Measurements from ENCODE around the gene VIT.

The VIT gene

GRCh38 chr2:36696533-36696932 is at the start of gene VIT:
VIT (plus strand) TSS chr2:36696707; CDS start chr2:36716371, 19,664 bp downstream.
- DNase-seq (ENCODE audit: insufficient read length, low spot score), result no peak
- FAIRE-seq, result no peak

- no peak for FAIRE-seq
- no peak for DNase-seq (ENCODE audit: insufficient read length, low spot score)
These were observed 46.3 kb upstream of the VIT start for GRCh38 chr2:36650031-36650829.

GRCh38 chr2:36653155-36653554 is 43.4 kb upstream of the VIT start:
- no peak for FAIRE-seq
- no peak for DNase-seq (ENCODE audit: insufficient read length, low spot score)

- FAIRE-seq, result no peak
- no peak for DNase-seq (ENCODE audit: insufficient read length, low spot score)
These were observed 42.4 kb upstream of the VIT start for GRCh38 chr2:36653967-36654694.

GRCh38 chr2:36655453-36655852 is 41.1 kb upstream of the VIT start:
- FAIRE-seq (no peak), DNase-seq (ENCODE audit: insufficient read length, low spot score) (no peak)

GRCh38 chr2:36657703-36658102 is 38.8 kb upstream of the VIT start:
- DNase-seq (ENCODE audit: insufficient read length, low spot score) (no peak), FAIRE-seq (no peak)

- no peak for DNase-seq (ENCODE audit: insufficient read length, low spot score)
- no peak for FAIRE-seq
These were observed 38.2 kb upstream of the VIT start for GRCh38 chr2:36658277-36658748.

GRCh38 chr2:36659218-36659617 is 37.3 kb upstream of the VIT start:
- FAIRE-seq (no peak), DNase-seq (ENCODE audit: insufficient read length, low spot score) (no peak)

GRCh38 chr2:36659872-36660312 is 36.6 kb upstream of the VIT start:
- no peak for FAIRE-seq
- DNase-seq (ENCODE audit: insufficient read length, low spot score), result no peak

- DNase-seq (ENCODE audit: insufficient read length, low spot score), result no peak
- no peak for FAIRE-seq
These were observed 33.9 kb upstream of the VIT start for GRCh38 chr2:36662638-36663037.

GRCh38 chr2:36663295-36663694 is 33.2 kb upstream of the VIT start:
- FAIRE-seq (no peak), DNase-seq (ENCODE audit: insufficient read length, low spot score) (no peak)

GRCh38 chr2:36663851-36664695 is 32.4 kb upstream of the VIT start:
- FAIRE-seq, result peak; percentile 86
- no peak for DNase-seq (ENCODE audit: insufficient read length, low spot score)

- FAIRE-seq (no peak), DNase-seq (ENCODE audit: insufficient read length, low spot score) (no peak)
These were observed 31.8 kb upstream of the VIT start for GRCh38 chr2:36664696-36665076.

GRCh38 chr2:36667931-36668330 is 28.6 kb upstream of the VIT start:
- no peak for FAIRE-seq
- DNase-seq (ENCODE audit: insufficient read length, low spot score), result no peak

- FAIRE-seq (no peak), DNase-seq (ENCODE audit: insufficient read length, low spot score) (no peak)
These were observed 25.5 kb upstream of the VIT start for GRCh38 chr2:36670881-36671595.

GRCh38 chr2:36671731-36672130 is 24.8 kb upstream of the VIT start:
- no peak for FAIRE-seq
- no peak for DNase-seq (ENCODE audit: insufficient read length, low spot score)

GRCh38 chr2:36672199-36672598 is 24.3 kb upstream of the VIT start:
- FAIRE-seq, result no peak

GRCh38 chr2:36675579-36676282 is 20.8 kb upstream of the VIT start:
- no peak for FAIRE-seq
- no peak for DNase-seq (ENCODE audit: insufficient read length, low spot score)

More at GRCh38 chr2:36672199-36672598, 24.3 kb upstream of the VIT start:
- DNase-seq (ENCODE audit: insufficient read length, low spot score), result no peak

- DNase-seq (ENCODE audit: insufficient read length, low spot score) (no peak), FAIRE-seq (no peak)
These were observed 20.1 kb upstream of the VIT start for GRCh38 chr2:36676364-36676763.

- FAIRE-seq (no peak), DNase-seq (ENCODE audit: insufficient read length, low spot score) (no peak)
These were observed 19.1 kb upstream of the VIT start for GRCh38 chr2:36677386-36677785.
